ENCODE data around the gene PDE7B. TPM values are rescaled to one million over a fixed set of nuclear protein-coding genes. Genes with fewer than 3 reads are reported as not detected.
"Not testable (repeated sequence)": the region's sequence is repeated elsewhere in the genome, so short reads cannot be mapped to it uniquely, and the experiment has no call there.

Gene PDE7B
- total RNA-seq, 4 donors from 2014 or later, result 15.4 to 28.6 (median 18.8) TPM

DNA sequence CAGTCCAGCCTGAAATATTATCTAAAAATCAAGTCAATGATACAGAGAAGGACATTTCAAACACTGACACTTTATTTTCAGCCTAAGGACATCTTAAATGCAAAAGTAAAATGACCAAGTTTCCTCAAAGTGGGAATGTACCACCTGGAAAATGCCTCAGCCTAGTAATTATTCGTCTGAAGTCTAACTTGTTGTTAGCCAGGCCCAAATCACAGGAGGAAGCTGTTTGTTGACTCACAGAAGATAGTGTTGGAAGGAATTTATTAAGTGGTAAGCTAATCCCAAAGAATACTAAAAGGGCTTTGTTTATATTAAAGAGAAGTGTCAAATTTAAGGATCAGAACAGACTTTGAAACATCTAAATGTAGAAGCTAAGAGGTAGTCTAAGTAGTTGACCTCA lies 2.5 kb downstream of the PDE7B start:
- TF ChIP-seq CTCF (IDR thresholded peaks at IDR 0.05) (no peak), POLR2A (IDR thresholded peaks at IDR 0.05) (no peak)
- Histone ChIP-seq H3K9me3 (no peaks in the 10 kb centered on the region), H3K27ac (peak overlapping the region; percentile 13 to 81), H3K27me3 (no peaks in the 10 kb centered on the region), H3K36me3 (no peaks in the 10 kb centered on the region), H3K4me3 (peak overlapping the region; percentile 31 to 34), H3K4me1 (no peaks in the 10 kb centered on the region)
- intact Hi-C loops (cut with DNase I; ENCODE audit: low total_unique reads), result no loop called here
- no peak for DNase-seq

DNA sequence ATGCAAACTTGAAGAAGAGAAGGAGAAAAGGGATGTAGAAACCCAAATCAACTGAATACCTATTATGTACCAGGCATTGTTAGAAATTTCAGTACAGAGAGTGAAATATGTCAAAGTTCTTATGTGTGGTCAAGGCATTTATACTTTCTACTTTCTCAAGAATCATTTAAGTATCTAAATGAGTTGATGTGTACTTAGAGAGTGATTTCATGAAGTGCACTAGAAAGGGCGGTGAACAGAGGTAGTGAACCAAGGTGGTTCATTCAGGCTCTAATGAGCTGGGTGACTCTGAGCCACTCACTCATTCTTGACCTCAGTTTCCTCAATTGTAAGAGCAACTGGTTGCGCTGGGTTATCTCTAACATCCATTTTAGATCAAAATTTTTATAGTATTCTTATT lies 3.3 kb downstream of the PDE7B start:
- no peaks in the 10 kb centered on the region for H3K36me3 ChIP-seq

DNA sequence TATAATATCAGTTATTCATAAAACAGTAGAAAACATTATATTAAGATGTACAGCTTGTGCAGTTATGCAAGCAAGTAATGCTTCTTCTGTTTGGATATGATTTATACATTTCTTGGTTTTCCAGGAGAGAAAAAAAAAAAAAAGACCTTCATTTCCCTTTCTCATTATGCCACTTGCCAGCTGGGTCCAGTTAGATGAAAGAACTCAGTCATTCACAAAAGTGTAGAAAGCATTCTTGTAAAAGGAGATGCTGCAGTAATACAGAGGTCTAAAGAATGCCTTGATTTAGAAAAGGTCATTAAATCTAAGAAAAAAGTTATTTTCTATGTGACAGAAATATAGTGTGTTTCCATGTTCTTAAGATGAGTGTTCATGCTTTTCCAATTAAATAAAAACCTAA lies 7.4 kb downstream of the PDE7B start:
- no peaks in the 10 kb centered on the region for H3K27me3 ChIP-seq
- intact Hi-C loops (cut with DNase I; ENCODE audit: low total_unique reads), result no loop called here
- TF ChIP-seq CTCF (IDR thresholded peaks at IDR 0.05) (no peak), POLR2A (IDR thresholded peaks at IDR 0.05) (no peak)
- peaks cover 0 to 3% of the 10 kb centered on the region in 2 donors for H3K4me1 ChIP-seq
- peak overlapping the region in 1 of 2 donors; percentile 8 for H3K27ac ChIP-seq
- H3K9me3 ChIP-seq, result no peaks in the 10 kb centered on the region
- no peak overlapping the region for H3K4me3 ChIP-seq
- DNase-seq, result no peak
- H3K36me3 ChIP-seq, result no peaks in the 10 kb centered on the region

More for the DNA sequence above, 3.3 kb downstream of the PDE7B start:
- intact Hi-C loops (cut with DNase I; ENCODE audit: low total_unique reads), result no loop called here
- Histone ChIP-seq H3K27me3 (no peaks in the 10 kb centered on the region), H3K4me1 (no peaks in the 10 kb centered on the region), H3K27ac (peak overlapping the region in 1 of 2 donors; percentile 81), H3K9me3 (no peaks in the 10 kb centered on the region), H3K4me3 (no peak overlapping the region)
- DNase-seq, result no peak
- no peak for TF ChIP-seq POLR2A (IDR thresholded peaks at IDR 0.05)
- TF ChIP-seq CTCF (IDR thresholded peaks at IDR 0.05), result no peak

DNA sequence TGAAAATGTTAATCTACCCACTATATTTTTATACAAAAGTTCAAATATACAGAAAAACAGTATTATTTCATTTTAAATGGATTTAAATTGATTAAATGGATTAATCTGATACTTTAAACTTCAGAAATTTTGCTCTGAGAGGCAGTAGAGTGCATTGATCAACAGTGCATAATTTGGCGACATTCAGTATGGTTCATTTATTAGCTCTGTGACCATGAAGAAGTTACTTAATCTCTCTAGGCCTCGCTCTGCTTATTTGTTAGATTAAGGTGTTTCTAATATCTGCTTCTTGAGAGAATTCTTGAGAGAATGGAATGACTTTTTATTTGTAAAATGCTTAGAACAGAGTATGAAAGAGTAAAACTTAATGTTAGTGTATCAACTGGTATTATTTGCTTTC lies 8.9 kb downstream of the PDE7B start:
- DNase-seq, result no peak

GRCh38 chr6:135861189-135861588 lies 9.7 kb downstream of the PDE7B start:
- Histone ChIP-seq H3K4me3 (no peak overlapping the region), H3K4me1 (peaks cover 0 to 3% of the 10 kb centered on the region in 2 donors), H3K27ac (peak overlapping the region; percentile 22 to 39), H3K9me3 (no peaks in the 10 kb centered on the region), H3K27me3 (no peaks in the 10 kb centered on the region), H3K36me3 (no peaks in the 10 kb centered on the region)
- intact Hi-C loops (cut with DNase I; ENCODE audit: low total_unique reads), result no loop called here
- no peak for TF ChIP-seq CTCF (IDR thresholded peaks at IDR 0.05)
- no peak for TF ChIP-seq POLR2A (IDR thresholded peaks at IDR 0.05)
- no peak for DNase-seq

More for the DNA sequence above, 8.9 kb downstream of the PDE7B start:
- H3K36me3 ChIP-seq, result no peaks in the 10 kb centered on the region
- H3K4me1 ChIP-seq, result peaks cover 0 to 3% of the 10 kb centered on the region in 2 donors
- intact Hi-C loops (cut with DNase I; ENCODE audit: low total_unique reads), result no loop called here
- TF ChIP-seq POLR2A (IDR thresholded peaks at IDR 0.05) (no peak), CTCF (IDR thresholded peaks at IDR 0.05) (no peak)
- H3K27ac ChIP-seq, result peak overlapping the region in 1 of 2 donors; percentile 39
- H3K27me3 ChIP-seq, result no peaks in the 10 kb centered on the region
- no peak overlapping the region for H3K4me3 ChIP-seq
- no peaks in the 10 kb centered on the region for H3K9me3 ChIP-seq

DNA sequence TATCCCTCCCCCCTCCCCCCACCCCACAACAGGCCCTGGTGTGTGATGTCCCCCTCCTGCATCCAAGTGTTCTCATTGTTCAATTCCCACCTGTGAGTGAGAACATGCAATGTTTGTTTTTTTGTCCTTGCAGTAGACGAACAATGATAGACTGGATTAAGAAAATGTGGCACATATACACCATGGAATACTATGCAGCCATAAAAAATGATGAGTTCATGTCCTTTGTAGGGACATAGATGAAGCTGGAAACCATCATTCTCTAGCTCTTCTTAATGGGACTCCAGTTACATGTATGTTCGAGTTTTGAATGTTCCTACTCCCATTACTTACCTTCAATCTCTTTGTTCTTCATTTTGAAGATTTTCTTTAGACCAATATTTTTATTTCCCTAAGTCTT lies 13.4 kb downstream of the PDE7B start:
- H3K9me3 ChIP-seq; H3K36me3 ChIP-seq; H3K4me3 ChIP-seq; H3K27me3 ChIP-seq; H3K4me1 ChIP-seq; intact Hi-C loops (cut with DNase I; ENCODE audit: low total_unique reads); DNase-seq: not testable (repeated sequence)
- peak overlapping the region in 1 of 2 donors; percentile 66 for H3K27ac ChIP-seq

Data from uterus (tissue), 4 donors.